OCI-LY1 (cell line): Measurements from ENCODE around the gene ZNF76.

ENCODE experiments used
- H2AFZ ChIP-seq: fragments of 200-600 bp; sonication (generic), shearing (Covaris generic); 2 replicates; pipeline ENCODE4 v1.6.0; 2014; ENCODE audit warnings: antibody characterized with exemption, mild to moderate bottlenecking, low read length
- H3F3A ChIP-seq: fragments of 200-600 bp; sonication (generic), shearing (Covaris generic); 2 replicates; pipeline ENCODE4 v1.6.0; 2014; ENCODE audit warnings: mild to moderate bottlenecking, antibody characterized with exemption, low read length, moderate library complexity; ENCODE audit not compliant: insufficient read depth
- H3K27ac ChIP-seq: fragments of 200-600 bp; sonication (generic); 2 replicates; pipeline ENCODE4 v1.5.1; 2014; ENCODE audit warnings: low read length, mixed run types, mild to moderate bottlenecking, low read depth; ENCODE audit not compliant: poor library complexity, severe bottlenecking
- H3K27me3 ChIP-seq: fragments of 200-600 bp; sonication (generic); 2 replicates; pipeline ENCODE4 v1.6.0; 2014; ENCODE audit warnings: antibody characterized with exemption, mild to moderate bottlenecking, low read length, moderate library complexity; ENCODE audit not compliant: insufficient read depth
- H3K36me3 ChIP-seq: fragments of 200-600 bp; sonication (generic); 2 replicates; pipeline ENCODE4 v1.6.1; 2014; ENCODE audit warnings: mild to moderate bottlenecking, antibody characterized with exemption, low read length, moderate library complexity, mixed read lengths; ENCODE audit not compliant: insufficient read depth
- H3K4me1 ChIP-seq: fragments of 200-600 bp; sonication (generic); 2 replicates; pipeline ENCODE4 v1.5.1; 2014; ENCODE audit warnings: mild to moderate bottlenecking, low read length, moderate library complexity; ENCODE audit not compliant: insufficient read depth, severe bottlenecking
- H3K4me2 ChIP-seq: fragments of 200-600 bp; sonication (generic), shearing (Covaris generic); 2 replicates; pipeline ENCODE4 v1.6.1; 2014; ENCODE audit warnings: low read length
- H3K4me3 ChIP-seq: fragments of 200-600 bp; sonication (generic); 2 replicates; pipeline ENCODE4 v1.5.1; 2014; ENCODE audit warnings: low read length, low read depth, mild to moderate bottlenecking, mixed read lengths; ENCODE audit not compliant: poor library complexity, severe bottlenecking
- H3K79me2 ChIP-seq: fragments of 200-600 bp; shearing (Covaris generic); 2 replicates; pipeline ENCODE4 v1.6.1; 2016; ENCODE audit warnings: mixed run types, low read length, mixed read lengths; ENCODE audit not compliant: insufficient read depth
- H3K9ac ChIP-seq: fragments of 200-600 bp; sonication (generic), shearing (Covaris generic); 2 replicates; pipeline ENCODE4 v1.6.1; 2014; ENCODE audit warnings: mild to moderate bottlenecking, low read length, mixed read lengths
- H3K9me2 ChIP-seq: fragments of 200-600 bp; sonication (generic), shearing (Covaris generic); 2 replicates; pipeline ENCODE4 v1.6.1; 2014; ENCODE audit warnings: low read depth, mild to moderate bottlenecking, low read length, mixed read lengths
- H3K9me3 ChIP-seq: fragments of 200-600 bp; shearing (Covaris generic); 2 replicates; pipeline ENCODE4 v1.6.1; 2014; ENCODE audit warnings: low read length, mixed read lengths
- H4K20me1 ChIP-seq: fragments of 200-600 bp; sonication (generic), shearing (Covaris generic); 2 replicates; pipeline ENCODE4 v1.6.0; 2016; ENCODE audit warnings: mild to moderate bottlenecking, low read length; ENCODE audit not compliant: insufficient read depth
- CTCF ChIP-seq: fragments of 200-600 bp; sonication (generic), shearing (Covaris generic); IDR thresholded peaks from 2 replicates; pipeline ENCODE4 v1.5.1; 2017; ENCODE audit warnings: mild to moderate bottlenecking, antibody characterized with exemption, low read length, moderate library complexity, mixed read lengths
- EZH2 ChIP-seq: fragments of 200-600 bp; sonication (generic), shearing (Covaris generic); IDR thresholded peaks from 2 replicates; pipeline ENCODE4 v1.8.0; 2017; ENCODE audit warnings: borderline replicate concordance, mixed run types, mild to moderate bottlenecking, antibody characterized with exemption, low read length, moderate library complexity, mixed read lengths

ZNF76 gene

GRCh38 chr6:35312076-35312800 lies 52.7 kb downstream of the ZNF76 start:
- Histone ChIP-seq H4K20me1 (no peaks in the 10 kb centered on the region), H3K4me1 (peaks cover 17% of the 10 kb centered on the region), H3K27me3 (no peaks in the 10 kb centered on the region), H3K4me2 (peak overlapping the region; percentile 49; the same call in 1 of the 2 replicates), H3K4me3 (no peak overlapping the region), H3K36me3 (peaks cover 8% of the 10 kb centered on the region; the same call in 1 of the 2 replicates), H3F3A (no peaks in the 10 kb centered on the region), H2AFZ (peak overlapping the region; percentile 85; the same call in 1 of the 2 replicates), H3K9me3 (no peaks in the 10 kb centered on the region), H3K79me2 (no peaks in the 10 kb centered on the region), H3K9ac (no peak overlapping the region; the same call in 1 of the 2 replicates), H3K9me2 (no peaks in the 10 kb centered on the region), H3K27ac (peak overlapping the region; percentile 49)
- no peak for TF ChIP-seq CTCF
- no peak for TF ChIP-seq EZH2

- Histone ChIP-seq H3K4me1 (peaks cover 17% of the 10 kb centered on the region), H2AFZ (no peak overlapping the region), H3K27ac (no peak overlapping the region), H3K4me2 (no peak overlapping the region), H3K79me2 (no peaks in the 10 kb centered on the region), H4K20me1 (no peaks in the 10 kb centered on the region), H3K36me3 (peaks cover 11% of the 10 kb centered on the region; the same call in 1 of the 2 replicates), H3K9me2 (no peaks in the 10 kb centered on the region), H3K27me3 (no peaks in the 10 kb centered on the region), H3K9me3 (no peaks in the 10 kb centered on the region), H3K4me3 (no peak overlapping the region), H3F3A (no peaks in the 10 kb centered on the region), H3K9ac (no peak overlapping the region)
- no peak for TF ChIP-seq CTCF
- TF ChIP-seq EZH2 = no peak
These were observed 53.3 kb downstream of the ZNF76 start for GRCh38 chr6:35312807-35313206.

- TF ChIP-seq CTCF (no peak), EZH2 (no peak)
- Histone ChIP-seq H3K4me1 (no peaks in the 10 kb centered on the region), H3K9me2 (no peaks in the 10 kb centered on the region), H3K36me3 (peaks cover 39% of the 10 kb centered on the region; the same call in 1 of the 2 replicates), H4K20me1 (no peaks in the 10 kb centered on the region), H3F3A (no peaks in the 10 kb centered on the region), H3K27ac (no peak overlapping the region), H3K9ac (no peak overlapping the region), H2AFZ (no peak overlapping the region), H3K9me3 (no peaks in the 10 kb centered on the region), H3K27me3 (no peaks in the 10 kb centered on the region), H3K4me2 (no peak overlapping the region), H3K4me3 (no peak overlapping the region), H3K79me2 (no peaks in the 10 kb centered on the region)
These were observed 58.1 kb downstream of the ZNF76 start for GRCh38 chr6:35317483-35318195.
